Measurements from ENCODE around the gene ELL2. TPM values are rescaled to one million over a fixed set of nuclear protein-coding genes. Genes with fewer than 3 reads are reported as not detected.

Gene ELL2
- polyA plus RNA-seq, 1 donor (not counting 4 experiments of a cell fraction or from before 2014, with no cell fraction given) = 100 TPM

- Histone ChIP-seq H3K27ac (ENCODE audit: control insufficient read depth, insufficient read depth, low read length) (no peak overlapping the region), H2AFZ (ENCODE audit: control insufficient read depth, low read length) (no peak overlapping the region), H4K20me1 (ENCODE audit: control insufficient read depth, extremely low read depth, insufficient read depth, low read length) (no peaks in the 10 kb centered on the region), H3K79me2 (ENCODE audit: control insufficient read depth, insufficient read depth, low read length) (no peaks in the 10 kb centered on the region), H3K4me2 (ENCODE audit: control insufficient read depth, extremely low read depth, insufficient read depth, low read depth, low read length) (no peak overlapping the region), H3K9me3 (ENCODE audit: control insufficient read depth, low read depth, low read length) (no peaks in the 10 kb centered on the region), H3K36me3 (ENCODE audit: control insufficient read depth in 2 of 2, extremely low read depth in 1 of 2, insufficient read depth in 2 of 2, low read length in 2 of 2) (peaks cover 27 to 29% of the 10 kb centered on the region in 2 experiments), H3K9me1 (ENCODE audit: control insufficient read depth, extremely low read depth, insufficient read depth, low read length) (no peaks in the 10 kb centered on the region), H3K4me1 (ENCODE audit: control insufficient read depth, extremely low read depth, insufficient read depth, low read length) (peaks cover 7% of the 10 kb centered on the region), H3K4me3 (ENCODE audit: control insufficient read depth in 2 of 3, extremely low read depth in 1 of 3, insufficient read depth in 2 of 3, low read depth in 1 of 3, low read length in 3 of 3) (no peak overlapping the region), H3K27me3 (ENCODE audit: control insufficient read depth, extremely low read depth, insufficient read depth, low read length) (no peaks in the 10 kb centered on the region), H3K9ac (ENCODE audit: control insufficient read depth, extremely low read depth, insufficient read depth, low read length) (no peak overlapping the region)
- dilution Hi-C loops (cut with MboI; ENCODE audit: extremely low pct_ligation_motif_present, low sequenced_read_pairs) = no loop called here
- TF ChIP-seq CTCF (optimal IDR thresholded peaks at IDR 0.05 in 1 of 3, IDR thresholded peaks at IDR 0.05 in 1 of 3, conservative IDR thresholded peaks at IDR 0.05 in 1 of 3; ENCODE audit: extremely low read depth in 1 of 3, insufficient read depth in 2 of 3, low read length in 3 of 3) (no peak), EZH2 (IDR thresholded peaks at IDR 0.05; ENCODE audit: low read length) (no peak)
- FAIRE-seq (no peak), DNase-seq (ENCODE audit: low read depth, low spot score) (no peak)
These were observed 72.6 kb downstream of the ELL2 start for GRCh38 chr5:95889076-95889475.

- DNase-seq (ENCODE audit: low read depth, low spot score) = no peak
- no peak overlapping the region for H3K27ac ChIP-seq (ENCODE audit: control insufficient read depth, insufficient read depth, low read length)
- dilution Hi-C loops (cut with MboI; ENCODE audit: extremely low pct_ligation_motif_present, low sequenced_read_pairs) = no loop called here
- TF ChIP-seq CTCF (optimal IDR thresholded peaks at IDR 0.05 in 1 of 3, IDR thresholded peaks at IDR 0.05 in 1 of 3, conservative IDR thresholded peaks at IDR 0.05 in 1 of 3; ENCODE audit: extremely low read depth in 1 of 3, insufficient read depth in 2 of 3, low read length in 3 of 3) (no peak), EZH2 (IDR thresholded peaks at IDR 0.05; ENCODE audit: low read length) (no peak)
- H3K4me2 ChIP-seq (ENCODE audit: control insufficient read depth, extremely low read depth, insufficient read depth, low read depth, low read length) = no peak overlapping the region
- H3K27me3 ChIP-seq (ENCODE audit: control insufficient read depth, extremely low read depth, insufficient read depth, low read length) = no peaks in the 10 kb centered on the region
- H3K9me1 ChIP-seq (ENCODE audit: control insufficient read depth, extremely low read depth, insufficient read depth, low read length) = no peaks in the 10 kb centered on the region
- no peak overlapping the region for H2AFZ ChIP-seq (ENCODE audit: control insufficient read depth, low read length)
- H3K9ac ChIP-seq (ENCODE audit: control insufficient read depth, extremely low read depth, insufficient read depth, low read length) = no peak overlapping the region
- peaks cover 15% of the 10 kb centered on the region for H3K4me1 ChIP-seq (ENCODE audit: control insufficient read depth, extremely low read depth, insufficient read depth, low read length)
- no peak for FAIRE-seq
- H4K20me1 ChIP-seq (ENCODE audit: control insufficient read depth, extremely low read depth, insufficient read depth, low read length) = no peaks in the 10 kb centered on the region
- no peaks in the 10 kb centered on the region for H3K9me3 ChIP-seq (ENCODE audit: control insufficient read depth, low read depth, low read length)
- no peak overlapping the region for H3K4me3 ChIP-seq (ENCODE audit: control insufficient read depth in 2 of 3, extremely low read depth in 1 of 3, insufficient read depth in 2 of 3, low read depth in 1 of 3, low read length in 3 of 3)
- no peaks in the 10 kb centered on the region for H3K79me2 ChIP-seq (ENCODE audit: control insufficient read depth, insufficient read depth, low read length)
- peaks cover 26 to 28% of the 10 kb centered on the region in 2 experiments for H3K36me3 ChIP-seq (ENCODE audit: control insufficient read depth in 2 of 2, extremely low read depth in 1 of 2, insufficient read depth in 2 of 2, low read length in 2 of 2)
These were observed 73.7 kb downstream of the ELL2 start for GRCh38 chr5:95887977-95888376.
